K562 (cell line): ENCODE data around the gene RPS6KA4. TPM values are rescaled to one million over a fixed set of nuclear protein-coding genes. Genes with fewer than 3 reads are reported as not detected.

Source experiments
- CBFA2T2 ChIP-seq: fragments of 450-650 bp; conservative IDR thresholded peaks from 2 replicates; pipeline ENCODE4 v1.6.1; 2017; ENCODE audit warnings: mild to moderate bottlenecking
- CEBPB ChIP-seq: fragments of 450-650 bp; IDR thresholded peaks from 2 replicates; pipeline ENCODE4 v1.6.1; 2016; ENCODE audit warnings: missing genetic modification characterization, missing compliant biosample characterization
- EP400 ChIP-seq: fragments of 450-650 bp; IDR thresholded peaks from 2 replicates; pipeline ENCODE4 v1.6.1; 2017; ENCODE audit warnings: antibody characterized with exemption, mild to moderate bottlenecking, moderate library complexity
- FOXA3 ChIP-seq, 2 experiments: fragments of 450-650 bp in 1 of 2; sonication (generic) in 1 of 2; formaldehyde crosslinking; IDR thresholded peaks in 1 of 2; conservative IDR thresholded peaks in 1 of 2; 2 replicates each; pipeline versions ENCODE4 v1.4.0 to v1.8.0; 2020 to 2022; ENCODE audit warnings: mild to moderate bottlenecking in 2 of 2, missing genetic modification reagents in 1 of 2
- GTF2A2 ChIP-seq: IDR thresholded peaks from 2 replicates; pipeline ENCODE4 v1.6.1; 2016; ENCODE audit warnings: mild to moderate bottlenecking, missing genetic modification characterization, missing compliant biosample characterization
- JUND ChIP-seq, 2 experiments: IDR thresholded peaks; 2 replicates in 1 of 2; 3 replicates in 1 of 2; pipeline ENCODE4 v1.6.1; 2011; ENCODE audit warnings: borderline replicate concordance in 2 of 2, low read depth in 2 of 2, low read length in 2 of 2, improper control_type of control experiment in 1 of 2, missing biosample characterization in 1 of 2, missing genetic modification characterization in 1 of 2, missing genetic modification reagents in 1 of 2
- MAFF ChIP-seq: IDR thresholded peaks from 2 replicates; pipeline ENCODE4 v1.6.1; 2012; ENCODE audit warnings: low read length, improper control_type of control experiment
- MNT ChIP-seq, 2 experiments: fragments of 450-650 bp; conservative IDR thresholded peaks; 2 replicates each; pipeline ENCODE4 v1.6.1; 2017; ENCODE audit warnings: mild to moderate bottlenecking in 2 of 2, moderate library complexity in 2 of 2
- PURB ChIP-seq: sonication (generic); formaldehyde crosslinking; IDR thresholded peaks from 2 replicates; pipeline ENCODE4 v1.9.0; 2021; ENCODE audit warnings: low read depth, mild to moderate bottlenecking, missing genetic modification reagents
- TEAD1 ChIP-seq, 2 experiments: fragments of 450-650 bp in 1 of 2; sonication (generic) in 1 of 2; formaldehyde crosslinking; IDR thresholded peaks; 2 replicates each; pipeline versions ENCODE4 v1.4.0 to v1.8.0; 2020 to 2022; ENCODE audit warnings: mild to moderate bottlenecking in 2 of 2, missing genetic modification reagents in 1 of 2
- ZFP91 ChIP-seq: sonication (generic); formaldehyde crosslinking; IDR thresholded peaks from 2 replicates; pipeline ENCODE4 v1.8.0; 2022; ENCODE audit warnings: mild to moderate bottlenecking, missing genetic modification reagents
- ZKSCAN3 ChIP-seq: fragments of 250-450 bp; sonication (Bioruptor Pico); IDR thresholded peaks from 2 replicates; pipeline ENCODE4 v1.4.0; 2020
- ZNF282 ChIP-seq: sonication (generic); formaldehyde crosslinking; IDR thresholded peaks from 2 replicates; pipeline ENCODE4 v1.8.1; 2023; ENCODE audit warnings: missing genetic modification reagents
- polyA plus RNA-seq, 8 experiments: library from polyadenylated mRNA; depleted of rRNA in 4 of 8; stranded (reverse) in 5 of 8; unstranded in 3 of 8; fragments of >200 nt; fragmentation: Nextera tagmentation in 2 of 8; fragmentation: Illumina TruSeq in 1 of 8; extraction: Ambion mirVana in 2 of 8; extraction: Trizol in 1 of 8; gene quantifications; 2 replicates each; pipeline versions ENCODE4 v1.2.1 to v1.2.3, GENCODE V29; 2011 to 2014; ENCODE audit warnings: inconsistent platforms in 1 of 8, missing spikeins in 1 of 8
- total RNA-seq, 7 experiments: library from RNA; depleted of rRNA in 6 of 7; stranded (reverse); fragments of >200 nt in 6 of 7; fragmentation: Illumina TruSeq in 2 of 7; extraction: Trizol in 2 of 7; gene quantifications; 2 replicates each; pipeline versions ENCODE4 v1.2.1 to v1.2.3, GENCODE V29; 2011 to 2021; ENCODE audit warnings: low replicate concordance in 1 of 7
- TF ChIP-seq, protein P1 (sequence below), 2 experiments: fragments of 450-650 bp in 1 of 2; sonication (generic) in 1 of 2; formaldehyde crosslinking in 1 of 2; IDR thresholded peaks in 1 of 2; conservative IDR thresholded peaks in 1 of 2; 2 replicates each; pipeline versions ENCODE4 v1.6.1 to v1.8.1; 2016 to 2023; ENCODE audit warnings: mild to moderate bottlenecking in 2 of 2, moderate library complexity in 2 of 2, inconsistent platforms in 1 of 2, missing genetic modification reagents in 1 of 2
- TF ChIP-seq, protein P2 (sequence below): fragments of 200-800 bp; sonication (Bioruptor generic); IDR thresholded peaks from 2 replicates; pipeline ENCODE4 v1.6.1; 2017; ENCODE audit warnings: missing genetic modification characterization, missing compliant biosample characterization
- TF ChIP-seq, protein P3 (sequence below): sonication (generic); formaldehyde crosslinking; IDR thresholded peaks from 2 replicates; pipeline ENCODE4 v1.8.0; 2022; ENCODE audit warnings: mild to moderate bottlenecking, missing genetic modification reagents

RPS6KA4 gene
- total and polyA plus RNA-seq, 9 of the 15 experiments (the other 6 are each of a cell fraction or from before 2014, with no cell fraction given), result 0.15 to 23.8 (median 9.8) TPM

- TF ChIP-seq, protein P1, sequence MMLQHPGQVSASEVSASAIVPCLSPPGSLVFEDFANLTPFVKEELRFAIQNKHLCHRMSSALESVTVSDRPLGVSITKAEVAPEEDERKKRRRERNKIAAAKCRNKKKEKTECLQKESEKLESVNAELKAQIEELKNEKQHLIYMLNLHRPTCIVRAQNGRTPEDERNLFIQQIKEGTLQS (IDR thresholded peaks at IDR 0.05), result peak; percentile 68
- TF ChIP-seq, protein P1 (CRISPR knock-in tag; conservative IDR thresholded peaks at IDR 0.05), result no peak
- TF ChIP-seq PURB (CRISPR knock-in tag) (no peak), ZNF282 (CRISPR knock-in tag) (no peak), MAFF (no peak), ZKSCAN3 (CRISPR knock-in tag) (no peak), ZFP91 (CRISPR knock-in tag) (no peak), JUND (IDR thresholded peaks at IDR 0.05; ENCODE audit: borderline replicate concordance, low read depth, low read length) (no peak), JUND (tag; IDR thresholded peaks at IDR 0.05; ENCODE audit: borderline replicate concordance, low read depth, low read length) (no peak), MNT (conservative IDR thresholded peaks at IDR 0.05) (peak; percentile 75 to 83), CBFA2T2 (peak; percentile 73), CEBPB (tag) (no peak), FOXA3 (CRISPR knock-in tag; conservative IDR thresholded peaks at IDR 0.05 in 1 of 2, IDR thresholded peaks at IDR 0.05 in 1 of 2) (no peak), TEAD1 (CRISPR knock-in tag; IDR thresholded peaks at IDR 0.05) (no peak), GTF2A2 (tag) (no peak), EP400 (no peak)
- TF ChIP-seq, protein P2, sequence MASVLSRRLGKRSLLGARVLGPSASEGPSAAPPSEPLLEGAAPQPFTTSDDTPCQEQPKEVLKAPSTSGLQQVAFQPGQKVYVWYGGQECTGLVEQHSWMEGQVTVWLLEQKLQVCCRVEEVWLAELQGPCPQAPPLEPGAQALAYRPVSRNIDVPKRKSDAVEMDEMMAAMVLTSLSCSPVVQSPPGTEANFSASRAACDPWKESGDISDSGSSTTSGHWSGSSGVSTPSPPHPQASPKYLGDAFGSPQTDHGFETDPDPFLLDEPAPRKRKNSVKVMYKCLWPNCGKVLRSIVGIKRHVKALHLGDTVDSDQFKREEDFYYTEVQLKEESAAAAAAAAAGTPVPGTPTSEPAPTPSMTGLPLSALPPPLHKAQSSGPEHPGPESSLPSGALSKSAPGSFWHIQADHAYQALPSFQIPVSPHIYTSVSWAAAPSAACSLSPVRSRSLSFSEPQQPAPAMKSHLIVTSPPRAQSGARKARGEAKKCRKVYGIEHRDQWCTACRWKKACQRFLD (CRISPR knock-in tag), result no peak
- TF ChIP-seq, protein P3, sequence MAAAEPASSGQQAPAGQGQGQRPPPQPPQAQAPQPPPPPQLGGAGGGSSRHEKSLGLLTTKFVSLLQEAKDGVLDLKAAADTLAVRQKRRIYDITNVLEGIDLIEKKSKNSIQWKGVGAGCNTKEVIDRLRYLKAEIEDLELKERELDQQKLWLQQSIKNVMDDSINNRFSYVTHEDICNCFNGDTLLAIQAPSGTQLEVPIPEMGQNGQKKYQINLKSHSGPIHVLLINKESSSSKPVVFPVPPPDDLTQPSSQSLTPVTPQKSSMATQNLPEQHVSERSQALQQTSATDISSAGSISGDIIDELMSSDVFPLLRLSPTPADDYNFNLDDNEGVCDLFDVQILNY, result no peak
Observed at GRCh38 chr11:64333556-64333955, 25.4 kb upstream of the RPS6KA4 start (continued).
